HK-2 (cell line): ENCODE results near the gene RAB1B.
"Not testable (repeated sequence)": the region's sequence is repeated elsewhere in the genome, so short reads cannot be mapped to it uniquely, and the experiment has no call there.

ENCODE experiments used
- DNase-seq: peaks from one replicate; pipeline ENCODE4 v3.0.0-alpha.2; 2018; ENCODE audit not compliant: unreplicated experiment

Gene RAB1B

DNA sequence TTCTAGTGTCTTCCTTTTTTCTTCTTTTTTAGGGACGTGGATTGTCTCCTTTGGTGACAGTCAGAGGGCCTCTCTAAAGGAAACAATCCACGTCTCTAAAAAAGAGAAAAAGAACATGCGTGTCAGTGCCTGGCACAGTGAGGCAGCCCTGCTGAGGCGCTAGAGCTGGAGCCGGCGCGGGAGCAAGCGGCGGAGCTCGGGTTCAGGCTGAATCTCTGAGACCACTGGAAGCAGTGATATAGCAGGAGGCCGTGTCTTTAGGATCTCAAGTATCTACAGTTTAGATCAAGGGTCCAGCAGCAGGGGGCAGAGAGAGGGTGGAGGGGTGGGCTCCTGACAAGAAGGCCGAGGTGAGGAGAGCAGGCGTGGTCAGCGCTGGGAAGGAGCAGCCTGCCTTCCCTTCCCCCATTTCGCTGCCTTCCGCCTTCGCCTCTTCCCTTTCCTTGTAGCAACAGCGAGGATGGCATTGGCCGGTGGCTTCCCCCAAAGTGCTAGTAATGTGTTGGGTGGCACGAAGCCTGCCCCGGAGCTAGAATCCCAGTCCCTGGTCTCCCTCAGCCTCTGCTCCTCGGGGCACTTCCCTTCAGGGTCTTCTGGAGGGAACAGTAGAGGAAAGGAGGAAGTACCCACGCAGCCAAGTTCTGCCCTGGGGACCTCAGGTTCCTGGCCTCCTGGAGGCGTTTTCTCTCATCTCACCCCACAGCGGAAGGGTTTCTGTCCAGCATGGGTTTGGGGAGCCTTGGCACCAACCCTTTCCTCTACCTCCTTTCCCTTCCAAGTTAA lies 28.2 kb upstream of the RAB1B start:
- no peak for DNase-seq

GRCh38 chr11:66240781-66241136 lies 27.7 kb upstream of the RAB1B start:
- DNase-seq, result no peak

- DNase-seq, result no peak
Measured at GRCh38 chr11:66242095-66242765, 26.2 kb upstream of the RAB1B start.

GRCh38 chr11:66243782-66244535 lies 24.5 kb upstream of the RAB1B start:
- no peak for DNase-seq

DNA sequence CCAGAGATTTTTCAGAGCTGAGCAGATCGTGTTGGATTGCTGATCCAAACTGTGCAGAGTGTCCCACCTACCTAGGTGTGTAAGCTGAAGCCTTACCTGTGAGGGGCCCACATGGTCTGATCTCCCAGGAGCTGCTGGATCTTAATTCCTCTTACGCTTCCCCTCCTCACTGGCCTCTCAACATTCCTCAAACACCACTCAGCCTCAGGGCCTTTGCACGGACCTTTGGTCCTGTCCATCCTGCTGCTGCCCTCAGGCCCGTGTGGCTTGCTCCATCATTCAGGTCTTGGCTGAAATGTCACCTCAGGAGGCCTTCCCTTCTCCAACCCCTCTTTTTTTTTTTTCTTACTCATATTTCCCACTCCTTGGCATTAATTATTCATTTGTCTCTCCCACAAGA lies 21.1 kb upstream of the RAB1B start:
- no peak for DNase-seq

GRCh38 chr11:66247801-66248200 lies 20.6 kb upstream of the RAB1B start:
- DNase-seq, result no peak

DNA sequence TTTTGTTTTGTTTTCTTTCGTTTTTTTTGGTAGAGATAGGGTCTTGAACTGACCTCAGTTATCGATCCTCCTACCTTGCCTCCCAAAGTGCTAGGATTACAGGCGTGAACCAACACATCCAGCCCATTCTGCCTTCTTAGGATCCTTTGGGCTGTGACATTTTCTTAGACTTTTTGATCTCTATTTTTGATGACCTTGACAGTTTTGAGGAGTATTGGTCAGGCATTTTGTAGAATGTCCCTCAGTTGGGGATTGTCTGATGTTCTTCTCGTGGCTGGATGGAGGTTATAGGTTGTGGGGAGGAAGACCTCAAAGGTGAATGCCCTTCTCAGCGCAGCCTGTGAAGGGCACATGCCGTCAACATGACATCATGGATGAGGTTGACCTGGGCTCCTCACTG lies 19.5 kb upstream of the RAB1B start:
- no peak for DNase-seq

DNA sequence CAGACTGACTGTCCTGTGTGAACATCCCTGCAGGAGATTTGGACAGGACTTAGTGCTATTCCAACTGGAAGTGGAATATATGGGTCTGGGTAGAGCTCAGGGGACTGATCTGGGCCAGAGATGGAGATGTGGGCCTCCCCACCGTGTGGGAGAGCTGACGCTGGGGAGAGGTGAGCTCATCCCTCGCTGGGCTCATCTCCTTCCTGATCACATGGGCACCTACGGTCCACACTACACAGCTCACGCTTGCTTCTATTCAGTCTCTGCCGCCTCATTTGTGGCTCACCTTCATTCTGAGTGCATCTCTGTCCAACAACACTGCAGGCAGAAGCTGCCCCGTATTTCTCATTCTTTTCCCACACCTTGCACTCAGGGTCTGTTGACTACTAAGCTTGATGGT lies 16.6 kb upstream of the RAB1B start:
- no peak for DNase-seq

DNA sequence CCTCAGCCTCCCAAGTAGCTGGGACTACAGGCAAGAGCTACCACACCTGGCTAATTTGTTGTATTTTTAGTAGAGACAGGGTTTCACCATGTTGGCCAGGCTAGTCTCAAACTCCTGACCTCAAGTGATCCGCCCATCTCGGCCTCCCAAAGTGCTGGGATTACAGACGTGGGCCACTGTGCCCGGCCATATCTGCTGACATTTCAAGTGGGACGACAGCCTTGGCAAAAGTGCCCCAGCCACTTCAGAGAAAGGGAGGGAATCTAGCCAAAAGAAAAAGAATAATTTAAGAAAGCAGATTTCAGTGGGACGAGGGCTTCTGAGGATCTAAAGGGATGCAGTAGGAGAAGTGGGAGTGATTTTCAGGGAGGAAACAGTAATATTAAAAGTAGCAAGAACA lies 15.4 kb upstream of the RAB1B start:
- not testable (repeated sequence) for DNase-seq

DNA sequence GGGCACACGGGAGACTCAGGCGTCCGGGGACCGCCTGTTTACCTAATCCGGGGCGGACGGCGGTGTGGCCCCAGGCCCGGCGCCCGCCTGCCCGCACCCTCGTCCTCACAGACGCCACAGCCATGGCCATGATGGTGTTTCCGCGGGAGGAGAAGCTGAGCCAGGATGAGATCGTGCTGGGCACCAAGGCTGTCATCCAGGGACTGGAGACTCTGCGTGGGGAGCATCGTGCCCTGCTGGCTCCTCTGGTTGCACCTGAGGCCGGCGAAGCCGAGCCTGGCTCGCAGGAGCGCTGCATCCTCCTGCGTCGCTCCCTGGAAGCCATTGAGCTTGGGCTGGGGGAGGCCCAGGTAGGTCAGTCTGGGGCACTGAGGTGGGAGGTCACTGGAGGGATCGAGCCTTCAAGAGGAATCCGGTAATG lies 10.0 kb upstream of the RAB1B start:
- no peak for DNase-seq

DNA sequence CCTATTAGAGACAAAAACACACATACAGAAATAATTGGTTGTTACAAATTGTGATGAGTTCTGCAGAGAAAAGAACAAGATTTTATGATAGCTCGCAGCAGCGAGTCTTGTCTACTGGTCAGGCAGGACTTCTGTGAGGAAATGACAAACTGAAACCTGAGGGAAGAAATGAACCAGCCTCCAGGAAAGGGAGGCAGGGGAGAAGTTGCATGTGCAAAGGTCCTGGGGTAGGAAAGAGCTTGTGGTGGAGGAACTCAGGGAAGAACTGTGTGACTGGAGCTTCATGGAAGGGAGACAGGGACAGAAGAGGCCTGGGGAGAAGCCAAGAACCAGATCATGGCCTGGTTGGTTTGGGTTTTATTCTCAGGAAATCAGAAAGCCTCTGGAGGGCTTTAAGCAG lies 9.2 kb upstream of the RAB1B start:
- no peak for DNase-seq

- DNase-seq, result no peak
Measured at GRCh38 chr11:66259956-66260355, 8.5 kb upstream of the RAB1B start.

GRCh38 chr11:66261578-66261977 lies 6.9 kb upstream of the RAB1B start:
- no peak for DNase-seq

DNA sequence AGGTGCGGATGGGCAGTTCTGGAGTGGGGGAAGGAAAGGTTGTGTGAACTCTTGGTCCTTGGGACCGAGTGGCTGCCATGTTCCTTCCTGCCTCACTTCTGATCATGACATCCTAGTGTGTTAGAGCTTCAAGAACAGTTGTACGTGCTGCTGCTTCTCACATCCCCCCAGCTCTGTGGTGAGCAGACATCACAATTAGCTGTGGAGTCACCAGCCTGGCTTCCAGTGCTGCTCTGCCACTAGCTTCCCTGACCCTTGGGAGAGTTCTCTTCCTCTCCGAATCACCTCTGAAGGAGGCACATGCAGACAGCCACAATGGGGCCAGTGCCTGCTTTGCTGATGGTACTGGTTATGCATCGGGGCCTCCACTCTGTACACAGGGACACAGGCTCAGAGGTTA lies 6.2 kb upstream of the RAB1B start:
- DNase-seq, result no peak

DNA sequence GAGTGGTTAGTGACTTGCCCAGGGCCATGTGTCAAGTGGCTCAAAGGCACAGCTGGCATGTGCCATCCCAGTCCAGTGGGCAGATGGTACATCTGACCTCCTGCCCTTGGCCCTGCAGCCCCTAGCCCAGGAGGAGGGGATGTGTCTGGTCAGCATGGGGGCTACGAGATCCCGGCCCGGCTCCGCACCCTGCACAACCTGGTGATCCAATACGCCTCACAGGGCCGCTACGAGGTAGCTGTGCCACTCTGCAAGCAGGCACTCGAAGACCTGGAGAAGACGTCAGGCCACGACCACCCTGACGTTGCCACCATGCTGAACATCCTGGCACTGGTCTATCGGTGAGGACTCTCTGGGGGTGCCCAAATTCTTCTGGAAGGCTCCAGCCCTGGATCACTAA lies 5.7 kb upstream of the RAB1B start:
- no peak for DNase-seq

DNA sequence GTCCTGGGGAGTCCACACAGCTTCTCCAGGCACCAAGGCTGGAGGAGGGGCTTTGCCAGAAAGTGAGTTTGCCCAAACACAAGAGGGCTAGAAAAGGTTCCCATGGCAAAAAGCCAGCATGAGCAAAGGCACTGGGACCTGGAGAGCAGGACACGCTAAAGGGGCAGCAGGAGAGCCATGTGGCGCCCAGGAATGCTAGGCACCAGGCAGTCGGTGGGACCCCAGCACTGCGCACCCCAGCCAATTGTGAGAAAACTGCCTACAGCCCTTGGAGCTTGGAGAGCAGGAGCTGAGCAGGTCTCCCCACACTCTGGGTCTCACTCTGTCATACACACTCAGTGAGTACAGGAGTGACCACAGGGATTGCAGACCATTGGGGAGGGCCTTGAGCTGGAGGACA lies 5.2 kb upstream of the RAB1B start:
- no peak for DNase-seq

DNA sequence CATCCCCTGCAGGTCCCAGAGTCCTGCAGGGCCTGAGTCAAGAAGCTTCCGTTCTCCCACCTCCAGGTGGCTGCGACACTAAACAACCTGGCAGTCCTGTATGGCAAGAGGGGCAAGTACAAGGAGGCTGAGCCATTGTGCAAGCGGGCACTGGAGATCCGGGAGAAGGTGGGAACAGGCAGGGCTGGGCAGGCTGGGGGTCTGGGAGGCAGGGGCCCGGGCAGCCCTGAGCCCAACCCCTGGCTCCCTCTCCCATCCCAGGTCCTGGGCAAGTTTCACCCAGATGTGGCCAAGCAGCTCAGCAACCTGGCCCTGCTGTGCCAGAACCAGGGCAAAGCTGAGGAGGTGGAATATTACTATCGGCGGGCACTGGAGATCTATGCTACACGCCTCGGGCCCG lies 4.7 kb upstream of the RAB1B start:
- no peak for DNase-seq

GRCh38 chr11:66264383-66264782 lies 4.1 kb upstream of the RAB1B start:
- no peak for DNase-seq

DNA sequence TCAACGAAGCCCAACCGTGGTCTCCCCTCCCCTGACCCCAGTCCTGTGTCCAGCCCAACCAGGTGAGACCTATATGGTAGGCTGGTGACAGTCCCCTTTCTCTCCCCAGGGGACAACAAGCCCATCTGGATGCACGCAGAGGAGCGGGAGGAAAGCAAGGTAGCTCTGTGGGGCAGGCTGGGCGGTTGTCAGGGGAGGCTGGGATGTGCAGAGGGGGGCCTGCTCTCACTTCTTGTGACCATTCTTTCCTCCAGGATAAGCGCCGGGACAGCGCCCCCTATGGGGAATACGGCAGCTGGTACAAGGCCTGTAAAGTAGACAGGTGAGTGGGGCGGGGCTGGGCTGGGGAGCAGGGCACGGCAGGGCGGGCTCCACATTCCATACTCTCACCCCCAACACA lies 3.5 kb upstream of the RAB1B start:
- no peak for DNase-seq

GRCh38 chr11:66265531-66266377 lies 2.7 kb upstream of the RAB1B start:
- no peak for DNase-seq

DNA sequence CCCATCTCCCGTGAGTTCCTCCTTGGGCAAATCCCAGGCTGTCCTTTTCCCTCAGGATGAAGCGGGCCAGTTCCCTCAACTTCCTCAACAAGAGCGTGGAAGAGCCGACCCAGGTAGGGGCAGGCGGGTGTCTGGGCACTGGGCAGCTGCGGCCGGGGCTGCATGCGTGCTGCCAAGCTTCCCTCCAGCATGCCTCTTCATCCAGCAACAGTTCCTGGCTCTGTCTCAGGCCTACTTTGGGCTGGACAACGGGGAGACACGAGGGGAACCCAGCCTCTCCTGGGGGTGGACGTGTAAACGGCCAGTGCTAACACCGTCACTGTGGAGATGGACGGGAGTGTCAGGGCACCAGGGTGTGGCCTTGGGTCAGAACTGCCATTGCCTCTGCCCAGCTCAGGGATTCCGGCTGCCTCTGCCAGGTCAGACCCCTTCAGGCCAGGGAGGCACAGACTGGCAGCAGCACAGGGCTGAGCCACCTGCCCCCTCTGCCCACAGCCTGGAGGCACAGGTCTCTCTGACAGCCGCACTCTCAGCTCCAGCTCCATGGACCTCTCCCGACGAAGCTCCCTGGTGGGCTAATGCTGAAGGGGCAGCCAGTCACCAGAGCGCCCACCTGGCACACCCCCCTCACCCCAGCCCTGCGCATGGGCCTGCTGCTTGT lies 1.9 kb upstream of the RAB1B start:
- DNase-seq, result no peak

DNA sequence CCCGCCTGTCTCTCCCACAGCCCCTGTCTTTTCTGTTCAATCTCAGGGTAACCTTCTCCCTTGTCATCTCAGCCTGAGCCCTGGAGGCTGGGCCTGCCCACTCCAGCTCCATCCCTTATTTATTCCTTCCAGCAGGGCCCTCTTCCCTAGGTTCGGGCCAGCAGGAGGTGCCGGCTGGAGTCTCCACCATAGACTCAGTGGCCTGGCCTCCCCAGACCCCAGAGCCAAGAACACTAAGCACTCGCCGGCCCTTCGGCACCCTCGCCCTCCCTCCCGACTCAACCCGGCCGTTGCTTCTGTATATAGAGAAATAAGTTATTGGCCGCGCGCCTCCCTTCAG lies 1.4 kb upstream of the RAB1B start:
- DNase-seq, result no peak
